Osteoblast (primary cell): Measurements from ENCODE around the gene MEF2A. TPM values are rescaled to one million over a fixed set of nuclear protein-coding genes. Genes with fewer than 3 reads are reported as not detected.

Source experiments
- DNase-seq: peaks from one replicate; pipeline ENCODE4 v3.0.0; 2011; ENCODE audit warnings: low spot score, mixed read lengths; ENCODE audit not compliant: insufficient read length; ENCODE audit errors: missing footprints
- H2AFZ ChIP-seq: 2 replicates; pipeline ENCODE4 v1.6.0; 2011; ENCODE audit warnings: mild to moderate bottlenecking, low read length
- H3K27ac ChIP-seq: 2 replicates; pipeline ENCODE4 v1.5.1; 2011; ENCODE audit warnings: mild to moderate bottlenecking, low read depth, low read length, moderate library complexity
- H3K27me3 ChIP-seq: 2 replicates; pipeline ENCODE4 v1.6.0; 2012; ENCODE audit warnings: mild to moderate bottlenecking, control low read depth, inconsistent platforms, low read length, moderate library complexity; ENCODE audit not compliant: insufficient read depth
- H3K36me3 ChIP-seq: 2 replicates; pipeline ENCODE4 v1.5.1; 2011; ENCODE audit warnings: mild to moderate bottlenecking, low read length, control low read depth, moderate library complexity; ENCODE audit not compliant: insufficient read depth
- H3K4me1 ChIP-seq: 2 replicates; pipeline ENCODE4 v1.5.1; 2011; ENCODE audit warnings: mild to moderate bottlenecking, low read length, control low read depth, moderate library complexity; ENCODE audit not compliant: insufficient read depth
- H3K4me2 ChIP-seq: 2 replicates; pipeline ENCODE4 v1.6.0; 2011; ENCODE audit warnings: mild to moderate bottlenecking, low read length; ENCODE audit not compliant: insufficient read depth
- H3K4me3 ChIP-seq: fragments of 200-600 bp; sonication (generic); 3 replicates; pipeline ENCODE4 v1.5.1; 2012; ENCODE audit warnings: mild to moderate bottlenecking, low read length, inconsistent platforms; ENCODE audit not compliant: insufficient read depth
- H3K79me2 ChIP-seq: 2 replicates; pipeline ENCODE4 v1.6.0; 2012; ENCODE audit warnings: mild to moderate bottlenecking, low read length, control low read depth, inconsistent platforms; ENCODE audit not compliant: insufficient read depth
- H3K9me3 ChIP-seq: 2 replicates; pipeline ENCODE4 v1.5.1; 2011; ENCODE audit warnings: low read depth, low read length, control low read depth
- H4K20me1 ChIP-seq: 2 replicates; pipeline ENCODE4 v1.6.0; 2012; ENCODE audit warnings: mild to moderate bottlenecking, low read length, control low read depth; ENCODE audit not compliant: insufficient read depth
- total RNA-seq: library from RNA; depleted of rRNA; stranded (reverse); fragments of >200 nt; gene quantifications from 2 replicates; pipeline ENCODE4 v1.2.3, GENCODE V29; 2012
- TF ChIP-seq, protein P1 (sequence below): IDR thresholded peaks from 2 replicates; pipeline ENCODE4 v1.5.1; 2011; ENCODE audit warnings: mild to moderate bottlenecking, low read depth, low read length, moderate library complexity; ENCODE audit errors: extremely low read depth

MEF2A gene
- total RNA-seq, 1 donor, result 55.4 TPM

DNA sequence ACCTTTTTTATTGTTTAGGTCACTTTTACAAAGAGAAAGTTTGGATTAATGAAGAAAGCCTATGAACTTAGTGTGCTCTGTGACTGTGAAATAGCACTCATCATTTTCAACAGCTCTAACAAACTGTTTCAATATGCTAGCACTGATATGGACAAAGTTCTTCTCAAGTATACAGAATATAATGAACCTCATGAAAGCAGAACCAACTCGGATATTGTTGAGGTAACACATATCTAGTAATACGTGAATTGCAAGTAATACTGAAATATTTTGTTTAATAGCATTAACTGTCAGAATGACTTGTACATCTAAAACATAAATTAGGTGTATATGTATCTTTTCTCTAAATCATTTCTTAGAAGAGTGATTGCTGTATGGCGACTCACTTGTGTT is 79.8 kb downstream of the MEF2A start:
- H3K27ac ChIP-seq, result peak overlapping the region; percentile 34
- TF ChIP-seq, protein P1, sequence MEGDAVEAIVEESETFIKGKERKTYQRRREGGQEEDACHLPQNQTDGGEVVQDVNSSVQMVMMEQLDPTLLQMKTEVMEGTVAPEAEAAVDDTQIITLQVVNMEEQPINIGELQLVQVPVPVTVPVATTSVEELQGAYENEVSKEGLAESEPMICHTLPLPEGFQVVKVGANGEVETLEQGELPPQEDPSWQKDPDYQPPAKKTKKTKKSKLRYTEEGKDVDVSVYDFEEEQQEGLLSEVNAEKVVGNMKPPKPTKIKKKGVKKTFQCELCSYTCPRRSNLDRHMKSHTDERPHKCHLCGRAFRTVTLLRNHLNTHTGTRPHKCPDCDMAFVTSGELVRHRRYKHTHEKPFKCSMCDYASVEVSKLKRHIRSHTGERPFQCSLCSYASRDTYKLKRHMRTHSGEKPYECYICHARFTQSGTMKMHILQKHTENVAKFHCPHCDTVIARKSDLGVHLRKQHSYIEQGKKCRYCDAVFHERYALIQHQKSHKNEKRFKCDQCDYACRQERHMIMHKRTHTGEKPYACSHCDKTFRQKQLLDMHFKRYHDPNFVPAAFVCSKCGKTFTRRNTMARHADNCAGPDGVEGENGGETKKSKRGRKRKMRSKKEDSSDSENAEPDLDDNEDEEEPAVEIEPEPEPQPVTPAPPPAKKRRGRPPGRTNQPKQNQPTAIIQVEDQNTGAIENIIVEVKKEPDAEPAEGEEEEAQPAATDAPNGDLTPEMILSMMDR, result no peak
- no peaks in the 10 kb centered on the region for H3K9me3 ChIP-seq
- no peak overlapping the region for H3K4me2 ChIP-seq
- H3K36me3 ChIP-seq, result peaks cover 10% of the 10 kb centered on the region
- no peaks in the 10 kb centered on the region for H3K4me1 ChIP-seq
- no peak for DNase-seq
- no peaks in the 10 kb centered on the region for H4K20me1 ChIP-seq
- H3K4me3 ChIP-seq, result no peak overlapping the region
- no peak overlapping the region for H2AFZ ChIP-seq
- peaks cover 33% of the 10 kb centered on the region for H3K79me2 ChIP-seq
- H3K27me3 ChIP-seq, result no peaks in the 10 kb centered on the region

DNA sequence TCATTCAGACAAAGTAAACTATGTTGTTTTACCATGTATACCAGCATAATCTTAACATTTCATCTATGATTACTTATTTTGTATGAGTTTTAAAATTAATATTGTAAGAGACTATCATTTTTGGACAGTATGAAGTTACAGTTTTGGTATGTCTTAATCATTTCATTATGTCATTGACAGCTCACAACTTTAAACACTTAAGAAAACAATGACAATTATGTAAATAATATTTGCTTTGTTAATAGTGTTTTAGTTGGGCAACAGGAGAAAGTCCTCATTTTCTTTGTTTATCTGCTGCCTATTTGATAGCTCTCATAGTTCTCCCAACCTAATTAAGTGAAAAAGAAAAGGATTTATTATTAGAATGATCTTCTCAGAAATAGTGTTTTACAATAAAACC is 80.2 kb downstream of the MEF2A start:
- H3K27me3 ChIP-seq, result no peaks in the 10 kb centered on the region
- DNase-seq, result no peak
- H3K4me3 ChIP-seq, result no peak overlapping the region
- H2AFZ ChIP-seq, result no peak overlapping the region
- no peak overlapping the region for H3K27ac ChIP-seq
- peaks cover 7% of the 10 kb centered on the region for H3K36me3 ChIP-seq
- no peaks in the 10 kb centered on the region for H3K4me1 ChIP-seq
- H3K79me2 ChIP-seq, result peaks cover 29% of the 10 kb centered on the region
- no peak overlapping the region for H3K4me2 ChIP-seq
- H3K9me3 ChIP-seq, result no peaks in the 10 kb centered on the region
- TF ChIP-seq, protein P1, result no peak
- no peaks in the 10 kb centered on the region for H4K20me1 ChIP-seq

DNA sequence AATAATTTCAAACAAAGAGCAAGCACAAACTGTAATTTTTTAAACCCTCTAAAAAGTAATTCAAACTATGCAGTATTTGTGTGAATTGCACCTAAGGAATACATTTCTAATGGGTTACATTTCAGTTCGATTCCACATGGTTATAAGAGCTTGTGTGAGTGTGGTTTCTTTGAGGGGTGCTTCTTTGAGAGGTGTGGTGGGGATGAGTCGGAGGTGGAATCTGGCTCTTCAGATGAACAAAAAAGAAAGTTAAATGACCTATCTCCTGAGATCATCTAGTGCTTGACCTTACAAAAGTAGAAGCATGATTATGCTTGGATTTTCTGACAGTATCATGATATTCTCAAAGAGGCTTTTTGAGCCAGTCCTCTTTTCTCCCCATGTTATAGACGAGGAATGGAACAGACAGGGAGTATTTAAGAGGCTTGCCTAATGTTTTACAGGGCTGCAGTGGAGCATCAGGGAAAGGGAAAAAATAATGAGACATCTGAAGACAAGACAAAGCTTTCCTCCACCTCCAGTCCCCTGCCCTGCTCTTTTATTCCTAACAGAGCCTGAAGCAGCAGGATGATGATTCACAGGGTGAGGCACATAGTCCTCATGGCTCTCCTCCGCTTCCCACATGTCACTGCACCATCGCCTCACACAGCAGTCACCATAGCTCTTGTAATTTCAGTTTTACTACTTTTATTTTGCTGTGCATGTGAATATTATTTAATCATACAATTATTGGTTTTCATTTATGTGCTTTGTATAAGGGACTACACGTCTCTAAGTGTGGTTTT is 85.4 kb downstream of the MEF2A start:
- Histone ChIP-seq H3K9me3 (no peaks in the 10 kb centered on the region), H4K20me1 (peaks cover 2% of the 10 kb centered on the region), H3K79me2 (peaks cover 18% of the 10 kb centered on the region), H3K4me2 (peak overlapping the region; percentile 24), H3K36me3 (peaks cover 4% of the 10 kb centered on the region), H3K27me3 (no peaks in the 10 kb centered on the region), H2AFZ (no peak overlapping the region), H3K27ac (no peak overlapping the region), H3K4me3 (no peak overlapping the region), H3K4me1 (peaks cover 7% of the 10 kb centered on the region)
- TF ChIP-seq, protein P1, result no peak
- DNase-seq, result peak; percentile 52

DNA sequence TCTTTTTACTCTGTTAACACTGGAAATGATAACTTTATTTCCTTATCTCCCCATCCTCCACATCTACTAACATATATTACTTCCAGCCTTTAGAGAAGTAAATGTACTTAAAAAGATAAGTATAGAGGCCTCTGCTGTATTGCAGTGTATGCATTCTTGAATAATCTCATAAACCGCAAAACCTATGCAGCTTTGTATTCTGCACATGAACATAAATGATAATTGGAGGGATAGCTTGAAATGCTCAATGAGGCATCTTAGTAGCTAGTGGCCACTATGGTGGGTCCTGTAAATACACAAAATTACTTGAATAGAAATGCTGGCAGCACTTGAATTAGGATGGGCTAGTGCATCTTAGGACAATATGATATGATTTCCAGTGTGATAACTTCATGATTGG is 90.4 kb downstream of the MEF2A start:
- Histone ChIP-seq H3K4me3 (no peak overlapping the region), H4K20me1 (peaks cover 2% of the 10 kb centered on the region), H3K27ac (no peak overlapping the region), H3K27me3 (no peaks in the 10 kb centered on the region), H3K4me2 (no peak overlapping the region), H3K36me3 (no peaks in the 10 kb centered on the region), H2AFZ (no peak overlapping the region), H3K4me1 (peaks cover 5% of the 10 kb centered on the region), H3K79me2 (peaks cover 11% of the 10 kb centered on the region), H3K9me3 (no peaks in the 10 kb centered on the region)
- DNase-seq, result no peak
- TF ChIP-seq, protein P1, result no peak
